ENCODE data around the gene SCAI. TPM values are rescaled to one million over a fixed set of nuclear protein-coding genes. Genes with fewer than 3 reads are reported as not detected.

SCAI gene
- polyA plus RNA-seq, 2 of the 4 experiments (the other 2 are of a cell fraction): 2.1 to 5.0 TPM

GRCh38 chr9:124947727-124948391 is 195.5 kb downstream of the SCAI start:
- ChIA-PET CTCF (no interaction called here), POLR2A (no interaction called here)
- H3K4me3 ChIP-seq: no peak overlapping the region
- no peak overlapping the region for H3K4me2 ChIP-seq
- no peaks in the 10 kb centered on the region for H3K9me3 ChIP-seq
- WGBS (ENCODE audit: missing lambda C conversion rate): 69% methylated on average over 5 of the region's 5 CpGs
- TF ChIP-seq HDAC2 (IDR thresholded peaks at IDR 0.05) (no peak), KDM5A (IDR thresholded peaks at IDR 0.05) (no peak), FOXS1 (CRISPR knock-in tag; IDR thresholded peaks at IDR 0.05) (no peak), HMGXB4 (CRISPR knock-in tag; IDR thresholded peaks at IDR 0.05; ENCODE audit: borderline replicate concordance) (no peak), E2F6 (IDR thresholded peaks at IDR 0.05; ENCODE audit: borderline replicate concordance, low read depth) (no peak), RAD21 (conservative IDR thresholded peaks at IDR 0.05 in 1 of 2, IDR thresholded peaks at IDR 0.05 in 1 of 2) (no peak), HOXB13 (CRISPR knock-in tag; IDR thresholded peaks at IDR 0.05; ENCODE audit: low read depth) (no peak), HOXB5 (CRISPR knock-in tag; IDR thresholded peaks at IDR 0.05) (no peak), JUNB (IDR thresholded peaks at IDR 0.05) (no peak), ZFP36 (IDR thresholded peaks at IDR 0.05; ENCODE audit: borderline replicate concordance, partially characterized antibody) (no peak)
- no peaks in the 10 kb centered on the region for H3K4me1 ChIP-seq
- FAIRE-seq (no peak), DNase-seq (ENCODE audit: low read depth in 1 of 2, low spot score in 1 of 2) (no peak), ATAC-seq (no peak)
- H3K27ac ChIP-seq: no peak overlapping the region

DNA sequence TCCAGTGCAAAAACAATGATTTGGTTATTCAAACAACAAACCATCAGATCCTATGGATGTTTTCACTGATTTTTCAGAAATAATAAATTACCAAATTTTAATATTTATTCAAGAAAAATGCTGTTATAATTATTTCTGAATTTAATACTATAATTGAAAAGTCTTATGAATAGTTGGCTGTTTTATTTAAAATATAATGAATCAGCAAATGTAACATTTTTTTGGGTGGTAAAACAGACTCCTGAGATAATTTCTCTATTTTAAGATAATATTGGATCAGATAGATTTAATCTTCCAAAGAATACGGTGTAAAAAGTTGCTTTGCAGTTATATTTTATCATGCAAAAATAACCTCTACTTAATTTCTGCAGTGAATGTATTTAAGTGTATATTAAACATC is 197.2 kb downstream of the SCAI start:
- ATAC-seq: no peak
- no peak for DNase-seq (ENCODE audit: low read depth in 1 of 2, low spot score in 1 of 2)
- no peak overlapping the region for H3K4me3 ChIP-seq
- POLR2A ChIA-PET: no interaction called here
- H3K27ac ChIP-seq: no peak overlapping the region
- FAIRE-seq: no peak
- H3K9me3 ChIP-seq: no peaks in the 10 kb centered on the region
- 93% methylated on average over 1 of the region's 1 CpG for WGBS (ENCODE audit: missing lambda C conversion rate)
- TF ChIP-seq KDM5A (IDR thresholded peaks at IDR 0.05): no peak
- no peak for TF ChIP-seq CBX2 (IDR thresholded peaks at IDR 0.05; ENCODE audit: borderline replicate concordance, low read depth)
- no peak for TF ChIP-seq RCOR1 (IDR thresholded peaks at IDR 0.05; ENCODE audit: low read depth, low read length)
- no peak for TF ChIP-seq FOSL2 (IDR thresholded peaks at IDR 0.05)
- no peak for TF ChIP-seq FOSL2 (CRISPR knock-in tag; IDR thresholded peaks at IDR 0.05)
- no peak for TF ChIP-seq HEYL (CRISPR knock-in tag; IDR thresholded peaks at IDR 0.05)
- no peak for TF ChIP-seq RARB (CRISPR knock-in tag; IDR thresholded peaks at IDR 0.05)
- TF ChIP-seq TFCP2L1 (CRISPR knock-in tag; IDR thresholded peaks at IDR 0.05): no peak
- no peak for TF ChIP-seq SMC3 (IDR thresholded peaks at IDR 0.05)
- TF ChIP-seq, protein P1, sequence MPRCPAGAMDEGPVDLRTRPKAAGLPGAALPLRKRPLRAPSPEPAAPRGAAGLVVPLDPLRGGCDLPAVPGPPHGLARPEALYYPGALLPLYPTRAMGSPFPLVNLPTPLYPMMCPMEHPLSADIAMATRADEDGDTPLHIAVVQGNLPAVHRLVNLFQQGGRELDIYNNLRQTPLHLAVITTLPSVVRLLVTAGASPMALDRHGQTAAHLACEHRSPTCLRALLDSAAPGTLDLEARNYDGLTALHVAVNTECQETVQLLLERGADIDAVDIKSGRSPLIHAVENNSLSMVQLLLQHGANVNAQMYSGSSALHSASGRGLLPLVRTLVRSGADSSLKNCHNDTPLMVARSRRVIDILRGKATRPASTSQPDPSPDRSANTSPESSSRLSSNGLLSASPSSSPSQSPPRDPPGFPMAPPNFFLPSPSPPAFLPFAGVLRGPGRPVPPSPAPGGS (IDR thresholded peaks at IDR 0.05): no peak
- no peak for TF ChIP-seq E2F6 (IDR thresholded peaks at IDR 0.05; ENCODE audit: borderline replicate concordance, low read depth)
- no peak for TF ChIP-seq EHMT2 (IDR thresholded peaks at IDR 0.05; ENCODE audit: low read depth)
- TF ChIP-seq HDAC2 (IDR thresholded peaks at IDR 0.05): no peak
- no peak for TF ChIP-seq TP53 (CRISPR knock-in tag; IDR thresholded peaks at IDR 0.05)
- TF ChIP-seq, protein P2, sequence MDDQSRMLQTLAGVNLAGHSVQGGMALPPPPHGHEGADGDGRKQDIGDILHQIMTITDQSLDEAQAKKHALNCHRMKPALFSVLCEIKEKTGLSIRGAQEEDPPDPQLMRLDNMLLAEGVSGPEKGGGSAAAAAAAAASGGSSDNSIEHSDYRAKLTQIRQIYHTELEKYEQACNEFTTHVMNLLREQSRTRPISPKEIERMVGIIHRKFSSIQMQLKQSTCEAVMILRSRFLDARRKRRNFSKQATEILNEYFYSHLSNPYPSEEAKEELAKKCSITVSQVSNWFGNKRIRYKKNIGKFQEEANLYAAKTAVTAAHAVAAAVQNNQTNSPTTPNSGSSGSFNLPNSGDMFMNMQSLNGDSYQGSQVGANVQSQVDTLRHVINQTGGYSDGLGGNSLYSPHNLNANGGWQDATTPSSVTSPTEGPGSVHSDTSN (IDR thresholded peaks at IDR 0.05): no peak
- TF ChIP-seq USF2 (IDR thresholded peaks at IDR 0.05): no peak
- TF ChIP-seq, protein P3, sequence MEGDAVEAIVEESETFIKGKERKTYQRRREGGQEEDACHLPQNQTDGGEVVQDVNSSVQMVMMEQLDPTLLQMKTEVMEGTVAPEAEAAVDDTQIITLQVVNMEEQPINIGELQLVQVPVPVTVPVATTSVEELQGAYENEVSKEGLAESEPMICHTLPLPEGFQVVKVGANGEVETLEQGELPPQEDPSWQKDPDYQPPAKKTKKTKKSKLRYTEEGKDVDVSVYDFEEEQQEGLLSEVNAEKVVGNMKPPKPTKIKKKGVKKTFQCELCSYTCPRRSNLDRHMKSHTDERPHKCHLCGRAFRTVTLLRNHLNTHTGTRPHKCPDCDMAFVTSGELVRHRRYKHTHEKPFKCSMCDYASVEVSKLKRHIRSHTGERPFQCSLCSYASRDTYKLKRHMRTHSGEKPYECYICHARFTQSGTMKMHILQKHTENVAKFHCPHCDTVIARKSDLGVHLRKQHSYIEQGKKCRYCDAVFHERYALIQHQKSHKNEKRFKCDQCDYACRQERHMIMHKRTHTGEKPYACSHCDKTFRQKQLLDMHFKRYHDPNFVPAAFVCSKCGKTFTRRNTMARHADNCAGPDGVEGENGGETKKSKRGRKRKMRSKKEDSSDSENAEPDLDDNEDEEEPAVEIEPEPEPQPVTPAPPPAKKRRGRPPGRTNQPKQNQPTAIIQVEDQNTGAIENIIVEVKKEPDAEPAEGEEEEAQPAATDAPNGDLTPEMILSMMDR (IDR thresholded peaks at IDR 0.05): no peak
- TF ChIP-seq JUN (IDR thresholded peaks at IDR 0.05): no peak
- TF ChIP-seq MAZ (IDR thresholded peaks at IDR 0.05; ENCODE audit: borderline replicate concordance, low read depth, low read length): no peak
- TF ChIP-seq HOXB5 (CRISPR knock-in tag; IDR thresholded peaks at IDR 0.05): no peak
- no peak for TF ChIP-seq CHD4 (IDR thresholded peaks at IDR 0.05; ENCODE audit: borderline replicate concordance)
- H3K4me2 ChIP-seq: no peak overlapping the region
- CTCF ChIA-PET: no interaction called here
- H3K4me1 ChIP-seq: peaks cover 5% of the 10 kb centered on the region; the same call in 2 of the 3 replicates
